SK-N-MC (cell line): Measurements from ENCODE around the gene ABHD12.

Source experiments
- DNase-seq: peaks from one replicate; pipeline ENCODE4 v3.0.0-alpha.2; 2011; ENCODE audit warnings: low read depth, low spot score
- H3K27ac ChIP-seq: fragments of 200-600 bp; sonication (generic); 2 replicates; pipeline ENCODE4 v1.5.1; 2016; ENCODE audit warnings: mixed run types
- H3K36me3 ChIP-seq: fragments of 200-600 bp; sonication (generic); 2 replicates; pipeline ENCODE4 v1.6.1; 2017; ENCODE audit warnings: antibody characterized with exemption, low read length, mixed read lengths; ENCODE audit not compliant: insufficient read depth
- H3K4me3 ChIP-seq: fragments of 200-600 bp; sonication (generic); 2 replicates; pipeline ENCODE4 v1.5.1; 2016
- H3K9ac ChIP-seq: fragments of 200-600 bp; sonication (generic); 2 replicates; pipeline ENCODE4 v1.8.0; 2017; ENCODE audit warnings: mixed run types, mixed read lengths; ENCODE audit not compliant: insufficient read length
- H3K9me3 ChIP-seq: fragments of 200-600 bp; sonication (generic); 2 replicates; pipeline ENCODE4 v1.6.1; 2017; ENCODE audit warnings: low read depth, mild to moderate bottlenecking, antibody characterized with exemption, low read length, moderate library complexity, mixed read lengths
- EZH2 ChIP-seq: fragments of 200-600 bp; sonication (generic); IDR thresholded peaks from one replicate; pipeline ENCODE4 v1.6.1; 2017; ENCODE audit warnings: antibody characterized with exemption
- FOXP2 ChIP-seq: optimal IDR thresholded peaks from 2 replicates; pipeline ENCODE3; 2011; ENCODE audit warnings: mild to moderate bottlenecking, moderate library complexity; ENCODE audit not compliant: insufficient read depth; ENCODE audit errors: extremely low read length, control extremely low read depth
- POLR2AphosphoS5 ChIP-seq: IDR thresholded peaks from 2 replicates; pipeline ENCODE4 v1.6.1; 2012; ENCODE audit warnings: mild to moderate bottlenecking, low read depth, low read length, borderline replicate concordance

ABHD12 gene

DNA sequence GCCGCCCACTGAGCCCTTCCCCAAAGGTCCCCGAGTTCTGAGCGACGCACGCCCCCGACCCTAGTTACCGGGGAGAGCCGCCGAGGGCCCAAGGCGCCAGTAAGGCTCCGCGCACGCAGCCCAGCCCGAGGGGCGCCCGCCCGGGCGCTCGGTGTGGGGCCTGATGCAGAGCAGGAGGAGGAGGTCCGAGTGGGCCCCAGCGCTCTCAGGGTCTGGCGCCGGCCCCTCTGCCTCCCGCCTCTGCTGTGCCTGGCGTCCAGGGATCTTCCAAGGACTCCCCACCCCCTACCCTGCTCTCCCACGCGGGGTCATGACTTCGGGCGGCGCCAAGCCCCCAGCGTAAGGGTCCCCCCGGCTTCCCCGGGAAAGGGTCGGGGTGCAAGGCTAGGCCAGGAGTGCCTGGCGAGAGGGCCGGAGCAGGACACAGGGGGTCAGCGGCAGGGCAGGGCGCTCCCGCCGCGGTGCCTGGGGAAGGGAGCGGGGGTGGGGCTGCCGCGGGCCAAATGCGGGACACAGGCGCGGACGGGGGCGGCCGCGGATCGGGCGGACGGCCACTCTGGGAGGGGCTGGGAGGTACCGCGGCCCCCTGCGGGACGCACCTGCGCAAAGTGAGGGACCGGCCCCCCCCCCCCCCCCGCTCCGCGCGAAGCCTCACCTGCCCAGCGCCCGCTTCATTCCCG is 637 bp downstream of the ABHD12 start:
- H3K9me3 ChIP-seq = no peaks in the 10 kb centered on the region
- H3K27ac ChIP-seq = no peak overlapping the region
- peak overlapping the region; percentile 94 for H3K4me3 ChIP-seq
- TF ChIP-seq POLR2AphosphoS5 (no peak), FOXP2 (no peak)
- H3K36me3 ChIP-seq = no peaks in the 10 kb centered on the region
- DNase-seq = no peak
- H3K9ac ChIP-seq = peak overlapping the region; percentile 84

GRCh38 chr20:25389401-25389857 is 1.2 kb downstream of the ABHD12 start:
- no peaks in the 10 kb centered on the region for H3K9me3 ChIP-seq
- no peak overlapping the region for H3K27ac ChIP-seq
- H3K9ac ChIP-seq = peak overlapping the region; percentile 84
- H3K36me3 ChIP-seq = no peaks in the 10 kb centered on the region
- DNase-seq = no peak
- H3K4me3 ChIP-seq = peak overlapping the region; percentile 94
- TF ChIP-seq FOXP2 = no peak
- TF ChIP-seq EZH2 = no peak
- TF ChIP-seq POLR2AphosphoS5 = no peak

- no peak for DNase-seq
- H3K27ac ChIP-seq = no peak overlapping the region
- H3K9ac ChIP-seq = no peak overlapping the region
- H3K4me3 ChIP-seq = no peak overlapping the region
- TF ChIP-seq EZH2 (no peak), FOXP2 (no peak), POLR2AphosphoS5 (no peak)
- H3K36me3 ChIP-seq = no peaks in the 10 kb centered on the region; the same call in 1 of the 2 replicates
- no peaks in the 10 kb centered on the region for H3K9me3 ChIP-seq
Measured at GRCh38 chr20:25382704-25383370, 7.8 kb downstream of the ABHD12 start.

DNA sequence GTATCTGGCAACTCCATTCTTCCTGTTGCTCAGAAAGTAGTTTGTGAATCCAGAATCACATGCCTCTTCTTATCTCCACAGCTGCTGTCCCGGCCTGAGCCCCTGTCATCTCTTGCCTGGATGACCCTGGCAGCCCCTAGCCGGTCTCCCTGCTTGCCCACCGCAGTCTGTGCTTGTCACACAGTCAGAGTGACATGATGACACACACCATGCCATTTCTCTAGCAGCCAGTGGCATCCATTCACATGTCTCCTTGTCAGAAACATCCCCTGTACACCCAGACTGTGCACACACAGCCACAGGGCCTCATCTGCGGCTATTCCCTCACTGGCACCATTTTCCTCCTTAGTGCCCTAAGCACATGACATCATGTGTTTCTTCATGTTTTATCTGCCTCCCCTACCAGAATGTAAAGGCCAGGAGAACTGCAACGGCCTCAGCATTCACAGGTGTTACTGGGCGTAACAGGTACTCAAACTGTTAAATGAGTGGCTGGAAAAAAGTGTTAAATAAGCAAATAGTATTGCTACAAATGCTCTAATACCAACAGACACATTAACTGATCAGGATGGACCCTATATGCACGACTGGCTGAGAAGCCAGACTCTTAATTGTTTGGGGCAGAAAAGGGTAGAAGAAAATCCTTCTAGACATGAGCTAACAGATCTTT is 9.6 kb downstream of the ABHD12 start:
- no peak overlapping the region for H3K9ac ChIP-seq
- TF ChIP-seq FOXP2 (no peak), POLR2AphosphoS5 (no peak), EZH2 (no peak)
- no peak overlapping the region for H3K4me3 ChIP-seq
- H3K9me3 ChIP-seq = no peaks in the 10 kb centered on the region
- H3K36me3 ChIP-seq = no peaks in the 10 kb centered on the region; the same call in 1 of the 2 replicates
- DNase-seq = no peak
- no peak overlapping the region for H3K27ac ChIP-seq

- Histone ChIP-seq H3K9ac (no peak overlapping the region), H3K36me3 (no peaks in the 10 kb centered on the region; the same call in 1 of the 2 replicates), H3K4me3 (no peak overlapping the region), H3K27ac (no peak overlapping the region), H3K9me3 (no peaks in the 10 kb centered on the region)
- DNase-seq = no peak
- TF ChIP-seq EZH2 (no peak), FOXP2 (no peak), POLR2AphosphoS5 (no peak)
Measured at GRCh38 chr20:25378884-25379733, 11.5 kb downstream of the ABHD12 start.

- Histone ChIP-seq H3K9ac (no peak overlapping the region), H3K9me3 (no peaks in the 10 kb centered on the region), H3K4me3 (no peak overlapping the region), H3K27ac (no peak overlapping the region), H3K36me3 (no peaks in the 10 kb centered on the region; the same call in 1 of the 2 replicates)
- no peak for TF ChIP-seq POLR2AphosphoS5
- no peak for DNase-seq
Measured at GRCh38 chr20:25378189-25378883, 12.3 kb downstream of the ABHD12 start.

DNA sequence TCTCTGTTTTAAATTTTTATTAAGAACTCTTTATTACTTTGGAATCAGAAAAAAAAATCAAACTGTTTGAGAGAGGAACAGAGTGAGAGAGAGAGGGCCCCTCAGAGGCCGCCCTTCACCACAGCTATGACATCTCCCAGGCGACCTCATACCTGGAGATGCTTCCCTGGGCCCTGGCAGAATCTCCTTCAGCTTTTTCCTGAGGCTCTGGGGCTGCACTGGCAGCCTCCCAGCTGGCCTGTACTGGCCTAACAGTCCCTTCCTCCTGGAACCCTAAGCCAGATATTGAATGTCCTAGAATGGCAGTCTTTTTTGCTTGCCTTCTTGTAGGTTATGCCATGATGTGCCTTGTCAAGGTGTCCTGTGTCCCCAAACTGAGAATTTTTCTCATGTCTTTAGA is 13.7 kb downstream of the ABHD12 start:
- TF ChIP-seq POLR2AphosphoS5 = no peak
- TF ChIP-seq FOXP2 = no peak
- TF ChIP-seq EZH2 = no peak
- no peak overlapping the region for H3K4me3 ChIP-seq

More for the DNA sequence above, 13.7 kb downstream of the ABHD12 start:
- Histone ChIP-seq H3K36me3 (no peaks in the 10 kb centered on the region; the same call in 1 of the 2 replicates), H3K9ac (no peak overlapping the region), H3K27ac (no peak overlapping the region), H3K9me3 (no peaks in the 10 kb centered on the region)
- DNase-seq = no peak
